Cerebellar nuclear complex (tissue), 1 donor: ENCODE data around the gene FAN1.

Source experiments
- DNase-seq, 2 experiments: peaks; one replicate each; lab custom pipeline; 2025; lab: John Stamatoyannopoulos, UW

FAN1 gene

DNA sequence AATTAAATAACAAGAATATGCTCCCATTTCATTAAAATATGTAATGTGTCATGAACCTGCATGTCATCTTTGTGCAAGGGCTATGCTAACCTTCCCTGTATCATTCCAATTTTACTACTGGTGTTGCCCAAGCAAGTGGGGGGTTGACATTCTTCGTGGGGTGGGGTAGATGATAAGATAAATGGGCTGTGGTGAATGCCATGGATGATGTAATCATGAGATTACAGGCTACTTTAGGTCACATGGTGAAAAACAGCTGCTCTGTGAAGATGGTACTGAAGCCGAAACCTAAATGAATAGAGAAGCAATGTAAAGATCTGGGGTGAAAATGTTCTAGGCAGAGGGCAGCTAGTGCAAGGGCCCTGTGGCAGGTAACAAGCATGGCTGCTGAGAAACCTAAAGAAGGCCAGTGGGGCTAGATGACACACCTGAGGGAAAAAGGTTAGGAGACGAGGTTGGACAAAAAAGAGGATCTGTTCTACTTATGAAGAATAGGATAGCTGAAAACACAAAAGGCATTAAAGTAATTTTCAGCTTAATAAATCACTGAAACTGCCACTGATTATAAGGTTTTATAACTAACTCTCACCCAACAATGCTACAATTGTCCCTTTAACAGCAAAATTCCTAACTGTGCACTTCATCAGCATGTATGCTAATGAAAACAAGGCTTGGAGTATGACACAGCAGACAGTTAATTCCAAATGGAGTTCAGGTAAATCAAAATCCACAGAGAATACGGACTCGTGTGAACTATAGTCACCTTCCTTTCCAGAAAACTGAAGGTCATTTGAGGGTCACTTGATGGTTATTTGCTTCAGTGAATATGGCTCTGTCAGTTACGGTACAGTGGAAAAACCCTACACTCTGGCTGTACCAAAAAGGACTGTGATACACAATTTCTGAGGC lies 52.8 kb downstream of the FAN1 start:
- DNase-seq = no peak

DNA sequence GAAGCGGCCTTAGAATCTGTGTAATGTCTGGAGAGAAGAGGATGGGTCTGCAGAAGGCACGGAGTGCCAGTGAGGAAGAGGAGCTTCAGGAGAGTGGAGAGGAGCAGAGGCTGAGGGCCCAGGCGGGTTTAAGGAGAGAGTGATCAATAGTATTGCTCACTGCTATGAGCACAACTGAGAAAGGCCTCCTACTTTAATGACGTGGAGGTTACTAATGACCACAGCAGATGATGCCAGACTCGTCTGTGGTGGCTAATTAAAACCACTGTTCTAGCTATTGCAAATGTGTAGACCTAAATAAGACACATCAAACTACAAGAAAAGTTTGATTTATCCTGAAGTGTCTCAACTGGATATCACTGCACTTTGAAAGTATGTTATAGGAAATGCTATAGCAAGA lies 54.5 kb downstream of the FAN1 start:
- no peak for DNase-seq

DNA sequence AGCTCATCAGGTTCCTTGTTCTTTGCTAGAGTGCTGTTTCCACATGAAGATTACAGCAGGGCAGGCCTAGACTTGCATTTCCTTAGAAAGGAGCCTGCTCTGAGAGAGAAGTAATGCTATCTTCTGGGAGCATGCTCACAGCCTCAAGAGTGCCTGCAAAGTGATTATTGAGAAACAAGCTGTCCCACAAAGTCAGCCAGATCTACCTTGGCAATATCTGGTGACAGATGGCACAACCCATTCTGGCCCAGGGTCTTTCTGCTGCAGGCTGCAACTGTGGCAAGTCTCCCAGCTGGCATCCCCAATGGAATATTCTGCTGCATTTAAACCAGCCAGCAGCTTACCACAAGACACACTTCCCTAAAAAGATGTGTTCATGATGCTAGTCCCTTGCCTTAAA lies 58.4 kb downstream of the FAN1 start:
- DNase-seq = peak; percentile 54 to 78

DNA sequence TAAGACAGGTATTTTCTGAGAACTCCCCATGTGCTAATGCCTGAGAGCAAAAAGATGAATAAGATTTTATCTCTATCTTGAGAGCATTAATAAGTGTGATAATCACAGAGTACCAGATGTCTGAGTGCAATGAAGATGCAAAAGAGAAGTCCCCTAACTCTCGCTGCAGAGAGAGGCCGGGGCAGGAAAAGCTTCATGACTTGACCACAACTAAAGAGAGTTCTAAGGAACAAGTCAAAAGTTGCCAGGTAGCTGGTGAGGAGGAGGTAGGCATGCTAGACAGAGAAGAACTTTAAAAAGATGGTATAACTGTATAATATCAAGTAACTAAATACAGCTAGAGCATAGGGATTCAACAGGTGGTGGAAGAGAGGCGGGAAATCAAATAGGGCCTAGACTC lies 58.9 kb downstream of the FAN1 start:
- no peak for DNase-seq

DNA sequence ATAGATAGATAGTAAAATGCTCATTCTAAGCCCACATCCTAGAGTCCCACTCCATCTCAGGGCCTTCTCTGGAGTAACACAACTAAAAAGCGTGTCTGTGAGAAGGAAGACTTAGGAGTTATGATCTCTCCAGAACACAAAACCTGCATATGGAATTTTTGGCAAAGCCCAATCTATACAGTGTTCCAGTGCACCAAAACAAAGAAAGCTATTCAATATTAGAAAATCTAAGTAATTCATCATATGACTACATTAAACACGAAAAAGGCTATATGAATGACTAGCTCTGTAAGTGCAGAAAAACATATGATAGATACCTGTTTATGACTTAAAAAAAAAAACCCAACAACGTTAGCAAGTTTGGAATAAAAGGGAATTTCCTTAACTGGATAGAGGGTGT lies 60.0 kb downstream of the FAN1 start:
- DNase-seq = no peak

DNA sequence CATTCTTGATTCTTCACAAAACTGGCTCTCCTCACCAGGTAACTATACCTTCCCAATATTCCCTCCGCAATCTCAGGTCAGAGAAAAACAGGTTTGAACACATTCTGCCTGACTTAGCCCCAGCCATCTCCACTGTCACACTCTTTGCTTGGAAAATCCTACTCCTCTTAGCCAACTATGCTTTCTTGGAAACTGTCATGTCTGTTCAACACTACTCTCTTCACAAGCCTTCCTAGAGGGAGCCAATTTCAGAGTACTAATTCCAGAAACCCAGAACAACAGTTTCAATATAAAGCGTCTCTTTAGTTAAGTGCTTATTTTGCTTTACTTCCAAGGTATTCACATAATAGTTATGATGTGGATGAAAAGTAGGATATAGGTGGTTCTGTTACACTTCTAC lies 66.0 kb downstream of the FAN1 start:
- no peak for DNase-seq

DNA sequence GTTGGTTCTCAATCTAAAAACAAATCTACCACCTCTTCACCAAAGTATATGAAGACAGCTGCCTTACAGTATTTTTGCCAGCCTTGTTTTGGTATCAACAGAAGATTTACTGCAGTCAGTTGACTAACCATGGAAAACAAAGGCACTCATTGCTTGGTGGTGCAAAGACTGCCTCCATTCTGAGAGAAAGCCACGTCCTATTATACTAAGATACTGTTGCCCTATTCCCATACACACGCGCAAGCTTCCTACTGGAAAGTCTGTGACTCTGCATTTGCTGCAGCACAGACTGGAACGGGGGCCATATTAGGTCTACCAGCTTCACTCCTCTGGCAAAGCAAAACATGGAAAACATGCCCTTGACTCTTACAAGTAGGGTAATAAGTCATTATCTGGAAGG lies 69.7 kb downstream of the FAN1 start:
- no peak for DNase-seq

DNA sequence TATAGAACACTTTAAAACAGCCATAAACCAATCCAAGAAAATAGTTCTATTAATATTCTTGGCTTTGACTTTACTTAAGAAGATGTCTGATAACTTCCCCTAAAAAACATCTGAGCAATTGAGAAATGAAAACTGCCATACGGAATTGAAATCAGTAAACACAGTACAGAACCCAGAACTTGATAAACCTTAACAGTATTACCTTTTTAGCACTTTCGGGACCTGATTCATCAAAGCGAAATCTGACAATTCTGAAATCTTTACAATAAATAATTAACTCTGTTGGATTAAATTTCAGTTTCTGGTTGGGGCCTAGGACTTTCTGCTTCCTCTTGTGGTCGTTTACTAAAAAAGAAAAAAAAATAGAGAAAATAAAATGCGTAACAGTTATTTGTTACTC lies 70.4 kb downstream of the FAN1 start:
- DNase-seq = no peak

DNA sequence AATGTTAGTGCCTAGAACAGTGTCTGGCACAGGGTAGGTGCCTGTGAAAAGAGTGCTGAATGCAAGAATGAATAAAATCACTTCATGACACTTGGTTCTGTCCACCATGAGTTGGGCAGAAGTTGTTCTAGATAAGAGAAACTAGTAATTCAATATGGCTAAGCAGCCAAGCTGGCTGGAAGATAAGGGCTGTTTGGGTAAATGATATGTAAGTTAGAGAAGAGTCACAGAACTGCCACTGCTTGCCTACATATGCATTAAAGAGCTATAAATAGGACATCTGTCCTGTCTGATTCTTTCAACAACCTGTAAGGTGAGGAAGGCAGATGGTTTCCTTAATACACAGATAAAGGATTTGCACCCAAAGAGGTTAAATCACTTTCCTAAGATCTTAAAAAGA lies 74.6 kb downstream of the FAN1 start:
- no peak for DNase-seq

DNA sequence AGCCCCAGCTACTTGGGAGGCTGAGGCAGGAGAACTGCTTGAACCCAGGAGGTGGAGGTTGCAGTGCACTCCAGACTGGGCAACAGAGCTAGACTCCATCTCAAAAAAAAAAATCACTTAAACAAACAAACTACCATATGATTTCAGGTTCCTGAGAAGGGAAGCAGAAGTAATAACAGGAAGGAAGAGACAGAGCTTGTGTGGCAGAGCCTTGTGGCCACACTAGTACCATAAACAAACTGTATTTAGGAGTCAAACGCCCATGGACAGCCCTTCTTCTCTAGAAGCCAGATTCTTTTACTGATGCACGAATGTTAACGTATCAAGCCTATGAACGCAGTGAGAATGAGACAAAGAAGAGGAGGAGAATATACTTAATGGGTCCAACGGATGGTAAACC lies 75.7 kb downstream of the FAN1 start:
- DNase-seq = no peak

DNA sequence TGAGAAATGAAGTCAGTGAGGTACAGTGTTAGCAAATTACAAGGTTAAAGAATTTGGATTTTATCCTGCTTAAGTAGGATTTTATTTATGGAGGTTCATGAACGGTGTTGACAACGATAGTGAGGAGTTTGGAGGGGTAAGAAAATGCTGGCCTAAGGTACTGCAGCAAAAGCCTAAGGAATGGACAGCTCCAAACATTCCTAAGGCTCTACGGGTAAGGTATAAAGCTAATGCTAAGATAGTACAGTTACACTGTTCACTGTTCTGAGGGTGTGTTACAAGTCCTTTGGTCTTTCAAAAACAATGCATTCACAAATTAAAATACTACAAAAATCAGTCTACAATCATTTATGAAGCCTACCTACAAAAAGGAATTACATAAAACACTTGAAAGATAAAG lies 80.4 kb downstream of the FAN1 start:
- no peak for DNase-seq

DNA sequence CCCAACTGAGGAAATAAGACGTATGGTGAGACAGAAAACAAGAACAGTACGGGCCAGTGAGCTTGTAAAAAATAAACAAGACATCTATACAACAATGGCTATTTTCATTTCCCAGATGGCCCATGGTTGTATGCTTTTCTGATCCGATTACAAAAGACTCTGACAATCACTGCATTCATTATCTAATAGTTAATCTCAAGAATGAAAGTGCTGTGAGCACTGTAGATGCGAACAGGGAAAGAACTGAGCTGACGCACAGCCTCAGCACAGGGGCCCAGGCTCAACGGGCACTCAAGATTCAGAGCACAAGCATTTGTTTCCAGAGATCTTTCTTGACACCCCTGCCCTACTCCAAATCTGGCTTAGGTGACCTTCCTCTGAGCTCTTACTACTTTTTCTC lies 80.8 kb downstream of the FAN1 start:
- no peak for DNase-seq

DNA sequence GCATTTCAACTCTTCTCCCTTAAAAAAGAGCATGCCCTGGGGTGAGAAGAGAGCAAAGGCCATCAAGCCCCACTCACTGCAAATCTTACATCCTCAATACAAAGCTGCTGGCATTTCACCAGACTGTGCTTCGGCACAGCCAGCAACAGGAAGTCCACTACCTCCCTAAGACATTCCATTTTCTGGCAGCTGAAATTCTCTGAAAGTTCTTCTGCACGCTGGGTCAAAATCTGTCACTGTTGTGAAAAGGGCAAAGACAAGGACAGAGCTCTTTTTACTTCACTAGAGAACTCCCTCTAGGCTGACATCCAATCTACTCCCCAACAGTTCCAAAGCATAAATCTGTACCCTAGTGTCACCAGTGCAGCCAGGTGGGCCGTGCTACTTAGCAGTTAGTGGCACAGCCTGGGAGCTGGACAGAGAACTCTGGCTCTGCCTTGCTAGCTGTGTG lies 81.4 kb downstream of the FAN1 start:
- no peak for DNase-seq

DNA sequence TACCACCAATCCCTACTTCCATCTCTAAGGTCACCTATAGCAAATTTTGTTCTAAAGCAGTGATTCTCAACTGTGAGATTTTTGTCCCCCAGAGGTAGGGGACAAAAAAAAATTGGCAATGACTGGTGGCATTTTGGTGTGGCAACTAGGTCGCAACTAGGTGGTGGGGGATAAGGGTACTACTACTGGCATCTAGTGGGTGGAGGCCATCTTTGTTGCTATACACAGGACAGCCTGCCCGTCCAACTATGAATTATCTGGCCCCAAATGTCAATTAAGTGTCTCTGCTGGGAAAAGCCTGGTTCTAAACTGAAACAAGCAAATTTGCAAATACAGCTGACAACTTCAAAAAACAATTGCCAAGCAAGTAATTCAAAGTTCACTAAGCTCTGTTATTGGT lies 86.3 kb downstream of the FAN1 start:
- no peak for DNase-seq

DNA sequence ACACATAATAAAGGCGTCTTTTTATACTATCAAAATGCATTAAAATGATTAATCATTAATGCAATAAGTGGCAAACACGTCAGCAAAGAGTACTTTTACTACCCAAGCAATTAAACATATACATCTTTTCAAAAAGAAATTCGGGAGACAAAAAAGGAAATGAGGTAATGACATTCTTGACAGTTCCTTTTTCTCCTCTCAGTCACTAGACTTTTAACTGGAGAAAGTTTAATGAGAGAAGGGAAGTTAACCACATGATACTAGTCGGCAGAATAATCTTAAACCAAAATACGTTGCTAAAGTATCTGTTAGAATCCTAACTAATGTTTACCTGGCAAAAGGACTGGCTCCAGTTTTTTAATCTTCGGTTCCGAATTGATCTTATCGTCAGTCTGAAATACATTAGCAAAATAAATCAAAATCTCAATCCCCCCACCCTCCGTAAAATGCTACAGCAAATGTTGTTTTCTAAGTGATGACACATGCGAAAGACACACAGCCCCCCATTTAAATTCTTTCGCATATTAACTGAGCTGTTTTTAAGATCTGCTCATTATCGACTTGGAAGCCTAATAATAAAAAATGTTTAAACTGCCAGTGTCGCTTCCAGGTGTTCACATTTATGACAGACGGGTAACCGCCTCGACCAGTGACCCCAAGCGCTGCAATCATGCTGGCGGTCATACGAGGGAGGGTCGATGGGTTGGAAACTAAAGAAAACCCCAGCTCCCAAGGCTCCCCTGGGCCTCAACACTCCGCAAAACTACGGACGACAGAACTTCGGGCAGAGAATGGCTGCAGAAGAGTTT lies 86.9 kb downstream of the FAN1 start:
- DNase-seq = no peak

DNA sequence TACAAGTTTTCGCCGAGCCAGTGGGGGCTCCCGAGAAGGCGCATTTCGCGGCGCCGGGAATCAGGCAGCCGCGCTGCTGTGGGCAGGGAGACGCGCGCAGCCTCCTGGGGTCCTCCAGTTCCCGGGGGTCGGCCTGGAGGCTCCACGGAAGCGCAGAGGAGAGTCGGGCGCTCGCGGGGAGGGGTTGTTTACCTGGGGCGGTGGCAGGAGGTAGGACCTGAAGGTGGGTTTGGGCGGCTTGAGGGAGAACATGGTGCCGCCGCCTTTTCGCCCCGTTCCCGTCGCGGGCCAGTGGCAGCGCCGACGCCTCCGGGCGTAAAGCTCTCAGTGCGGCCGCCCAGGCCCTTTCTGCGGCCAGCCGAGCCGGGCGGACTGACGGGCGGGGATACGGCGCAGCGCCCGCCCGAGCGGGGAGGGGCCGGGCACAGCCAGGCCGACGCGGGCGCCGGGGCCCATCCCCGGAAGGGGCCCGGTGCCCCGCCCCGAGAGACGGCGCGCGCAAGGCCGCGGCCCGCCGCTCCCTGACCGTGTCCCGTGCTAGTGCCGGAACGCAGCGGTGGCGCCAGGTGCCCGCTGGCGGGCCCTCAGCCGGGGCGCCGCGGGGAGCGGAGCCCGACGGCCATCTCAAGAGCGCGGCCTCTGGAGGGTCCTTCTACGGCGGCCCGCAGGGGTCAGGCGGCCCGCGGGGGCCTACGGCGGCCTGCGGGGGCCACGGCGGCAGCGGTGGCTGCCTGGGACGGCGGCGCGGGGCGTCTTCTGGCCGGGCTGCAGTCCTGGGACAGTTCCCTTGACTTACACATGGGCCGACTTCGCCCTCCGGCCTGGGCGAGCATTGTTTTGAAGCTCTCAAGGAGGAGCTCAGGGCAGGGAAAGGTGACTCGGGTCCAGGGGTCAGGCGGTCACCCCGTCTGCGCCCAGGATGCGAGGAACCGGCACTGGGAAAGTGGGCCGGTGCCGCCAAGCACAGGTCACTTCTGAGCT lies 87.8 kb downstream of the FAN1 start, which contains the start of gene MTMR10:
Gene MTMR10, minus strand, starts transcription at position 374 of the 981 bp plus-strand sequence. Its CDS starts 122 bp downstream, at position 252.
- peak in 1 of 2 experiments; percentile 5 for DNase-seq

DNA sequence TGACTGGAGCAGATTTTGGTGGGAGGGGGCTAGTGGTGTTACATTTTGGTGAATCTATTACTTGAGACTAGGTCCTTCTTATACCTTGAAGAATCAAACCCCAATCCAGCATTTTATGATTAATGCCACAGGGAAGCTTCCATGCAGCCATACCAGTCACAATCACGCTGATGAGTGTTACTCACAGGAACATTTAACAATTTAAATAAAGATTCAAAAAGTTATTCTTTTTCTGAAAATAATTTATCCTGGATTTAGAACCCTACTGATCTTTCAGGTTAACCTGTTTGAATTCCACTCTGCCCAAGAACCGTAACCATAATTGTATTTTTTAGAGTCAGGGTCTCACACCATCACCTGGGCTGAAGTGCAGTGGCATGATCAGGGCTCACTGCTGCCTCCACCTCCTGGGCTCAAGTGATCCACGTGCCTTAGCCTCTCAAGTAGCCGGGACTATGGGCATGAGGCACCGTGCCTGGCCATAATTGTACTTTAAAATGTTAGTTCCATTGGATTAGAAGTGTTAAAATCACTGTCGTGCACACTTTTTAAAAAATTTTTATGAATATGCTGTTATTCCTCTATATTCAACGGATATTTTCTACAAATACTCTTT lies 88.6 kb downstream of the FAN1 start:
- DNase-seq = no peak
